ENCODE measurements around the gene KLHL3.

The KLHL3 gene

DNA sequence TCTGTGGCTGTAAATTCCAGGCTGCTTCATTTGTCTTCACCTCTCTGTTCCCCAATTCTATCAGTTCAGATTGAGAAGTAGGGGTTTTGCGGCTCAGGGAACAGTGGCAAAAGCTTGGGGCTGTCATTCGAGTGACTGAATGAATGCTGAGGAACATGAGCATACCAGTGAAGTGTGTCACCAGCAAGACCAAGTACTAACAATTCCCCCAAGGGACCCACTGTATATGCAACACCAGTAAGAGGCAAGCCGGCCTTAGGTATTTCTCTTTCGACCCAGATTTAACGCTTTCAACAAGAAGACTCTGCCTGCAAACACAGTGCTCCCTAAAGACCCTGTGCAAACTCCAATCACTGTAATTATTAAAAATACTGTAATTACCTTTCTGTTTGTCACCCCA, 25.8 kb downstream of the KLHL3 start:
- Mint-ChIP-seq H3K36me3 (ENCODE audit: low read depth) (peaks cover 2% of the 10 kb centered on the region), H3K27me3 (ENCODE audit: low read depth) (no peaks in the 10 kb centered on the region), H3K9me3 (peaks cover 10% of the 10 kb centered on the region), H3K4me3 (no peak overlapping the region), H3K4me1 (ENCODE audit: low read depth) (no peaks in the 10 kb centered on the region), H3K27ac (no peak overlapping the region)
- no peak for DNase-seq (ENCODE audit: low spot score)

DNA sequence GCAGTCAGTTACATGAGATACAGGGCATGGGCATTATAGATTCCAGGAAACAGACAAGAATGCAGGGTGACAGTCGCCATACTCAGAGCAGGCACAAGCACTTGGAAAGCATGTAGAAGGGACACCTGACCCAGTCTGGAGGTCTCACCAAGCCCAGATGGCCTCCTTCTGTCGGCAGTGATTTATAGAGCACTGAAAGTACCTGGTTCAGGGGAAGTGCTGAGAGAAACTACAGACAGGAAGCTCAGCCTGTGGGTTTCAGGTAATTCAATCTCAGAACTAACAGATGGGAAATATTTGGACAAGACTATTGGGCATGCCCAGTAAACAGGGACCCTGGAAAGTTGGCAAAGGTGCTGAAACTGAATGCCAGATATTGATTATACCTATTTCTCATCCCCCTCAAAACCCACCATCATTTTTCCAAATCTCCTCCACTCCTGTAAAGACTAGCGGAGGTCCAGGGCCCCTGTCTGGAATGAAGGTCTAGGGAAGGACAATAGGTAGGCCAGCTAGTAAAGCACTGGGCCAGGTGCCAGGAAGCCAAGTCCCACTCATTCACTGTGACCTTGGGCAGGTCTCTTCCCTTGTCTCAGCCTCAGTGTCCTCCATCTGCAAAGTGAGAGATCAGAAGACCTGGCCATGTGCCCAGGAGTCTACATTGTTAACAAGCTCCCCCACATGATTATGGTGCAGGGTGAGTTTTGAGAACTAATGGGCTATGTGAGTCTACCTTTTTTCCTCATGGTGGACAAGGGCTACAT, 26.9 kb downstream of the KLHL3 start:
- no peak for DNase-seq (ENCODE audit: low spot score)
- no peaks in the 10 kb centered on the region for H3K27me3 Mint-ChIP-seq (ENCODE audit: low read depth)
- no peak overlapping the region for H3K27ac Mint-ChIP-seq
- no peaks in the 10 kb centered on the region for H3K4me1 Mint-ChIP-seq (ENCODE audit: low read depth)
- peaks cover 2% of the 10 kb centered on the region for H3K36me3 Mint-ChIP-seq (ENCODE audit: low read depth)
- no peak overlapping the region for H3K4me3 Mint-ChIP-seq
- peaks cover 10% of the 10 kb centered on the region for H3K9me3 Mint-ChIP-seq

DNA sequence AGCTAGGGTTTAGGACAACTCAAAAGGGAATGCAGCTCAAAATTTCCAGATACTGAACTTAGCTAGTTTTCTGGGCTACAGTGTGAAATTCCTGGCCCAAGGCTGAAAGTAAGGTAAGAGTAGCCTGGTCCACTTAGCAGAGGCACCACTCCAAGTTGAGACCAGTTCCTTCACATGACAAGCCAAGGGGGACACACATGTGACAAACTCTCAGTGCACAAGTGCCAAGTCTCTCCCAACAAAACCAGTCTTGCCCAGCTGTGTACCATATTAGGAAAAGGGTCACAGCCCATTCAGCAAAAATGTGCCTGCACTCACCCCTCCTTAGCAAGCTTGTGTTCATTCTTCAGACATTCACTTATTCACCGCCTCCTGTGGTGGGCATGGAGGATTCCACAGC, 27.8 kb downstream of the KLHL3 start:
- Mint-ChIP-seq H3K4me3 (no peak overlapping the region), H3K4me1 (ENCODE audit: low read depth) (no peaks in the 10 kb centered on the region), H3K27ac (no peak overlapping the region), H3K9me3 (peaks cover 4% of the 10 kb centered on the region), H3K36me3 (ENCODE audit: low read depth) (peaks cover 2% of the 10 kb centered on the region), H3K27me3 (ENCODE audit: low read depth) (no peaks in the 10 kb centered on the region)
- DNase-seq (ENCODE audit: low spot score) = no peak

DNA sequence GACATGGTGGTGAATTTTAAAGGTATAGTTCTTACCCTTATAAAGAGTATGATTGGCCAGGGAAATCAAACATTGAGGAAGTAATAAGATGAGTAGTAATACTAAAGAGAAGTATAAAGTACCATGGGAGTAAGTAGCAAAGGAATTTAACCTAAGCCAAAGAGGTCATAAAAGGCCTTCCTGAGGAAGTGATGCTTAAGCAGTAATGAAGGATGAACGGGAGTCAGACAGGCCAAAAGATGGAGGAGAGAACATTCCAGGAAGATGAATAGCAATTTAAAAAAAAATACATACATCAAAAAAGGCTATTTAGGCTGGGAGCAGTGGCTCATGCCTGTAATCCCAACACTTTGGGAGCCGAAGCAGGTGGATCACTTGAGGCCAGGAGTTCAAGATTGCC, 29.0 kb downstream of the KLHL3 start:
- H3K9me3 Mint-ChIP-seq = no peaks in the 10 kb centered on the region
- no peak for DNase-seq (ENCODE audit: low spot score)
- H3K27me3 Mint-ChIP-seq (ENCODE audit: low read depth) = no peaks in the 10 kb centered on the region
- H3K27ac Mint-ChIP-seq = no peak overlapping the region
- peaks cover 4% of the 10 kb centered on the region for H3K36me3 Mint-ChIP-seq (ENCODE audit: low read depth)
- H3K4me1 Mint-ChIP-seq (ENCODE audit: low read depth) = no peaks in the 10 kb centered on the region
- no peak overlapping the region for H3K4me3 Mint-ChIP-seq

DNA sequence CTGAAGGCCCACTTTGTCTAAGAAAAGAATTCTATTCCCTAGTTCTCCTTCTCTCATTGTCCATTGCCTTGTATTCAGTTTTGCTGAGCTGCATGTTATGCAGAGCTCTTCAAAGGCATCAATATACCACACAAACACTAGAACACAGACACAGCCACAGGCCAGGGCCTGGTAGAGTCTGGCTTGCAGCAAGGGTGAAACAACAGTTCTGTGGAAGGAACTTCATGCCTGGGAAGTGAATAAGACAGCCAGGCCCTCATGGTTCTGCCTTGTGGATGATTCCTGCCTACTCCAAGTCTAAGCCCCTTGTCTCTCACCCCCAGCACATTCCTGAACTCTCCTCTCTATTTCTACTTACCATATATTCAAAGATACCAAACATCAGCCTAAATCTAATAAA, 30.8 kb downstream of the KLHL3 start:
- H3K27ac Mint-ChIP-seq = no peak overlapping the region
- DNase-seq (ENCODE audit: low spot score) = no peak
- H3K36me3 Mint-ChIP-seq (ENCODE audit: low read depth) = peaks cover 4% of the 10 kb centered on the region
- H3K4me3 Mint-ChIP-seq = no peak overlapping the region
- no peaks in the 10 kb centered on the region for H3K9me3 Mint-ChIP-seq
- H3K27me3 Mint-ChIP-seq (ENCODE audit: low read depth) = no peaks in the 10 kb centered on the region
- no peaks in the 10 kb centered on the region for H3K4me1 Mint-ChIP-seq (ENCODE audit: low read depth)

DNA sequence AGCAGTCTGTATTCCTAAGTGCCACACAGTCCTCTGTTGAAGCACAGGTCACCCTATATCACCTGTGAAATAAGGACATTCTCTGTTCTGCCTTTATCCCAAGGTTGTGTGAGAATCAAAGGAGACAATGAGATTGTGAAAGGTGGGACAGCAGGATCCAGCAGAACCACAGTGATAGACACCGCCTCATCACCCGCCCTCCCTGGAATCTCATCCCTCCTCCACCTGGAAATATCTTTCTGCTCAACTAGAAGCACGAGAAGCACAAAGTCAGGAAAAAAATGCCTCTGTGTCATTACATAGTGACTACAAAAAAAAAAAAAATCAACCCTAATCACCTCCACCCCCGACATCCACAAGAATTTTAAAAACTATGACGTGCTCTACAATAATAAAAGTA, 32.3 kb downstream of the KLHL3 start:
- H3K4me3 Mint-ChIP-seq = no peak overlapping the region
- DNase-seq (ENCODE audit: low spot score) = no peak
- peaks cover 4% of the 10 kb centered on the region for H3K36me3 Mint-ChIP-seq (ENCODE audit: low read depth)
- H3K27ac Mint-ChIP-seq = no peak overlapping the region
- H3K9me3 Mint-ChIP-seq = no peaks in the 10 kb centered on the region
- H3K27me3 Mint-ChIP-seq (ENCODE audit: low read depth) = no peaks in the 10 kb centered on the region
- no peaks in the 10 kb centered on the region for H3K4me1 Mint-ChIP-seq (ENCODE audit: low read depth)

DNA sequence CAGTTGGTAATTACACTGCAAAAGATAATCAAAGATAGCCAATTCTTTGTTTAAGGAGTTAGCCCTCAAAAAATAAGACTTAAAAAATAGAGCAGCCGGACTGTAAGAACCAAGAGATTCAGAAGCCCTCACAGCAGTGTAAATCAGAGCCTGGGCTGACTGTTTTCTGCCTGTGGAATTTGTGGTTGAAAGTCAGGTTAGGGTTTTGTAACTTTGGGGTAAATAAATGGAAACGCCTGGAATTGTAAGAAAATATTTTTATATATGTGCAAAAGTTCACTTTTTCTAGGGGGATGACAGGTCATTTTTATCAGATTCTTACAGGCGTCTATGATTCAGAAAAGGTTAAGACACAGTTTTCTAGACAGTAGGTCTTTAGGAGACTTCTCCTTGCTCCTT, 35.6 kb downstream of the KLHL3 start:
- DNase-seq (ENCODE audit: low spot score) = no peak
- Mint-ChIP-seq H3K27me3 (ENCODE audit: low read depth) (no peaks in the 10 kb centered on the region), H3K4me1 (ENCODE audit: low read depth) (peaks cover 20% of the 10 kb centered on the region), H3K4me3 (no peak overlapping the region), H3K9me3 (no peaks in the 10 kb centered on the region), H3K27ac (no peak overlapping the region), H3K36me3 (ENCODE audit: low read depth) (peaks cover 8% of the 10 kb centered on the region)

DNA sequence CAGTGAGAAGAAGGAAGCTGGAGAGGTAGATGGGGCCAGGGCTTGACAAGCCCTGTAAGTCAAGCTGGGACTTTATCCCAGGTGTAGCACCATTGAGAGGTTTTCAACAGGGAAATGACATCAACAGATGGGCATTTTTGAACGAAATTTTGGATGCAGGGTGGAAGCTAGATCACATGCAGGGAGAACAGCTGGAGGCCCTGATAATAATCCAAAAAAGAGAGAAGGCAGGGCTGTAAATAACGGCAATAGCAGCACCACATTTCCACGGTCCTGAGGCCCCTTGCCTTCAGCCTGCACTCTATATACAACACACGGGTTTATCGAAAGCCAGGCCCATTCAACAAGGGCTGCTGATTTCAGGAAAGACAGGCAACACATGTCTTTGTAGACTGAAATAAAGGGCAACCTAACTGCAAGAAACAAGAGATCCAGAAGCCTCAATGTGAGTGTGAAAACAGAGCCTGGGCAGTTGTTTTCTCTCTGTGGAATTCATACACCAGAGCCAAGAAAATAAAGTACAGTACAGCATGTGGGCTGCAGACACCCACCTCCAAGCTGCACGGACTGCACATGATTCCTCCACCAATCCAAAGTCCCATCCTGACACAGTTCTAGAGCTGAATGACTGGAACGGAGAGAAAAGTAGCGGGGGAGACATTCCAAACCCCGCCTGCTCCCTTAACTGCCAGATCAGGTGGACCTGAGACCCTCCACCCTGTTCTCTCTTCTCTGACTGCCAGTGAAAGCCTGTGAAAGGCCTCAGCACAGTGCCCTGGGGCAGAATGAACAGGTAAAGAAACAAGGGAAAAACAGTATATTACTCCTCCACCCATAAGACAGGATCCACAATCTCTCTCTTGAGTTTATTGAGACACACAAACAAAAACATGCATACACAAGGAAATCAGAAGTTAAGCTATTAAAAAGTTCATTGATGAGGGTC, 36.3 kb downstream of the KLHL3 start:
- H3K27me3 Mint-ChIP-seq (ENCODE audit: low read depth) = no peaks in the 10 kb centered on the region
- H3K4me1 Mint-ChIP-seq (ENCODE audit: low read depth) = peaks cover 24% of the 10 kb centered on the region
- no peaks in the 10 kb centered on the region for H3K9me3 Mint-ChIP-seq
- H3K27ac Mint-ChIP-seq = no peak overlapping the region
- H3K4me3 Mint-ChIP-seq = no peak overlapping the region
- DNase-seq (ENCODE audit: low spot score) = no peak
- H3K36me3 Mint-ChIP-seq (ENCODE audit: low read depth) = peaks cover 10% of the 10 kb centered on the region

DNA sequence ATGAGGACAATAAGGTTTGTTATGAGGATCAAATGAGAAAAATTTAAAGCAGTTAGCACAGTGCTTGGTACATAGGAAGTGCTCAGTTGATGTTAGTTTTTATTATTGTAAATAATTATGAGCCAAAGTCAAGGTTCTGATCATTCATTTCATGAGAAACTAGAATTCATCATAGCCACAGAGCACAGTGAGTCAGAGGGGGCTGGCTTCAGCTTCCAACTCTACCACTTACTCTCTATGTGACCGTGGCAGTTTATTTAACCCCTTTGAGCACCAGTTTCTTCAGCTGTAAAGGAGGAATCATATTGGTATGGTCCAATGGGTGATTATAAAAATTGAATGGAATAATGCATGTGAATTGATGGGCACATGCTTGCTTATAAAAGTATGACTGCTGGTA, 39.4 kb downstream of the KLHL3 start:
- DNase-seq (ENCODE audit: low spot score) = peak; percentile 33
- H3K4me3 Mint-ChIP-seq = no peak overlapping the region

DNA sequence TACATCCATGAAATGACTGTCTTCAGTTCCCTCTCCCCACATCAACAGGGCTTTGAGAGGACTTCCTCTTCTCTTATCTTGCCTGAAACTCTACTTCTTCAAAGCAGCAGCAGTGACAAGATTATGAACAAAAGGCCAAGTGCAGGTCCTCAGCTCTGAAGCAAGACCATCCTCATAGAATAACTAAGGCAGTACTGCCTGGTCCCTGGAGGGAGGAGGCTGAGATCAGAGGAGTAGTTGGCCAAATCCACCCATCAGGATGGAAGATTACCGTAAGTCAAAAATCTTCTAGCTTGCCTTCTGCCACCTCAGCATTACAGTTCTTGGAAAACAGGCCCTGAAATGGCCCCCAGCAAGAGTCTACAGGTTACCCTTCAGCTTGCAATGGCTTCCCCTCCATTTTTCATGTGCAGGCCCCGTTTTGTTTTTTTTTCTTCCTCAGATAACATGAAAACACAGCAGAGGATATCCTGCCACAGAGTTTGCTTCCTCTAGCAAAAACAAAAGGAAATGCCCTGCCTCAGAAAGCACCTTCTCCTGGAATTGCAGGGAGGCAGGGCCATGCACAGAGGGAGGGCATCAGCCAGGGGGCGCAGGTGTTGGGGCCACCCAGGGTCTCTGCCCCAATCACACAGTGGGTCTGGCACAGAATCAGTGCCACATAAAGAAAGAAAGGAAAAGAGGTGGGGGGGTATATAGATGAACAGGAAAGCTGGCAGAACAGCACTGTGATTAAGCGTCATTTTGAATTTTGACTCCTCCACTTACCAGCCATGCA, 40.0 kb downstream of the KLHL3 start:
- Mint-ChIP-seq H3K4me1 (ENCODE audit: low read depth) (peaks cover 24% of the 10 kb centered on the region), H3K4me3 (peak overlapping the region; percentile 68)
- DNase-seq (ENCODE audit: low spot score) = no peak

More for the DNA sequence above, 39.4 kb downstream of the KLHL3 start:
- Mint-ChIP-seq H3K36me3 (ENCODE audit: low read depth) (peaks cover 8% of the 10 kb centered on the region), H3K27ac (peak overlapping the region; percentile 86), H3K4me1 (ENCODE audit: low read depth) (peaks cover 24% of the 10 kb centered on the region), H3K9me3 (no peaks in the 10 kb centered on the region), H3K27me3 (ENCODE audit: low read depth) (no peaks in the 10 kb centered on the region)

DNA sequence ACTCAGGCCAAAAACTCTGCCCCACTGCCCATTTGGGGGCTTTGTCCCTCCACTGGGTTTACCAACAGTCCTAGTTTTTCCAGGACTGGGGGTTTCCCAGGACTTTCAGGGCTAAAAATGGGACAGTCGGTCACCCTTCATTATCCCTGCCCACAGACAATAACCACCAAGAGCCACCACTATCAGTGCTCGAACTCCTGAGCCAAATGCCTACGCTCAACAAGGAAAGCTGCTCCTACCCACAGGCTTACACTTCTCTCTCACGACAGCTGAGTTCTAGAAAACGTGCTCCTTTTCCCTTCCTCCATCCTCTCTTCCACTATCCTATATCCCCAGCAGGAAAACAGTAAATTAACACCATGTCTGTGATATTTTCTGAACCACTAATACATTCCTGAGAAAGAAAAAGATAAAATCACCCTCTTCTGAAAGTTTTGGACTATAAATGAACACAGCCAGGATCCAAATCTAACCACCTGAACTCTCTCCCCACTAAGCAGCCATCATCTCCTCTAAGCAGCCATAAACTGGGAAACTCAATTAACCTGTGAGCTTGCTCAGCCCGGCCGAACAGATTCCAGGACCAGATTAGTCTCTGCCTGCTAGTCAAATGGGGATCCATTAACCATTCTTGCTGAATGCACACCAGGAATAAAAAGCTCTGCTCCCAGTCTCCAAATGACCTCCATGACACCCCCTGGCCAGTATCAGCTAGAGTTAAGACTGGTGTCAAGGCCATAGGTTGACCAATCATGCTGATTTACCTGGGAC, 41.8 kb downstream of the KLHL3 start:
- DNase-seq (ENCODE audit: low spot score) = no peak
- no peak overlapping the region for H3K4me3 Mint-ChIP-seq
- H3K27ac Mint-ChIP-seq = no peak overlapping the region
- H3K27me3 Mint-ChIP-seq (ENCODE audit: low read depth) = no peaks in the 10 kb centered on the region
- H3K36me3 Mint-ChIP-seq (ENCODE audit: low read depth) = peaks cover 8% of the 10 kb centered on the region
- no peaks in the 10 kb centered on the region for H3K9me3 Mint-ChIP-seq
- peaks cover 24% of the 10 kb centered on the region for H3K4me1 Mint-ChIP-seq (ENCODE audit: low read depth)

More for the DNA sequence above, 40.0 kb downstream of the KLHL3 start:
- Mint-ChIP-seq H3K27me3 (ENCODE audit: low read depth) (no peaks in the 10 kb centered on the region), H3K9me3 (no peaks in the 10 kb centered on the region), H3K36me3 (ENCODE audit: low read depth) (peaks cover 8% of the 10 kb centered on the region), H3K27ac (peak overlapping the region; percentile 86)

DNA sequence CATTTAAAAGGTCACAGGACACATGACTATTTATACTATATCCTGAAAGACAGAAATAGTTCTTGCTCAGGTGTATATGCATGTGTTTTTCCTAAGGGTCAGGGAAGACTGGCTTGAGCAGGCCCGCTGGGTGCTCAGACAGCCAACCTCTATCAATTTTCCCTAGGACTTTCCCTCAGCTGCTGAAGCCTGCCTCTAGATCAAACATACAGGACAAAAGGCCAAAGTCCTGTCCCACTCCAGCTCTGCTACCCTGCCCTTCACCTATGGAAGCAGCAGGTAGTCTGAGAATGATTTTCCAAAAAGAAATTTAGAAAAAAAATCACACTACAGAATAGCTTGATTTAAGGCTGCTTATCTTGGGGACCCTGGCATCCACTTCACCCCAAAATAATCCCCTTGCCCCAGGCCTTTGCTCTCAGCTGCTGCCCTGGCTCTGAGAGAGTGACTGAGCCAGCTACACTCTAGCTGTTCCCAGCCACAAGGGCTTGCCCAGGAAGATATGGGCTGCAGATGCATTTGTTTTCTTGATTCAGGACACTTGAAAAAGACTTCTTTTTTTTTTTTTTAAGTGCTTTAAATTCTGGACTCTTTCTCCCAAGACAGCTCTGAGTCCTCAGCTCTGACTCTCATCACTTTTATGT, 42.5 kb downstream of the KLHL3 start:
- no peak for DNase-seq (ENCODE audit: low spot score)
- Mint-ChIP-seq H3K36me3 (ENCODE audit: low read depth) (peaks cover 8% of the 10 kb centered on the region), H3K4me1 (ENCODE audit: low read depth) (peaks cover 24% of the 10 kb centered on the region), H3K27ac (no peak overlapping the region), H3K9me3 (no peaks in the 10 kb centered on the region), H3K4me3 (no peak overlapping the region), H3K27me3 (ENCODE audit: low read depth) (no peaks in the 10 kb centered on the region)

DNA sequence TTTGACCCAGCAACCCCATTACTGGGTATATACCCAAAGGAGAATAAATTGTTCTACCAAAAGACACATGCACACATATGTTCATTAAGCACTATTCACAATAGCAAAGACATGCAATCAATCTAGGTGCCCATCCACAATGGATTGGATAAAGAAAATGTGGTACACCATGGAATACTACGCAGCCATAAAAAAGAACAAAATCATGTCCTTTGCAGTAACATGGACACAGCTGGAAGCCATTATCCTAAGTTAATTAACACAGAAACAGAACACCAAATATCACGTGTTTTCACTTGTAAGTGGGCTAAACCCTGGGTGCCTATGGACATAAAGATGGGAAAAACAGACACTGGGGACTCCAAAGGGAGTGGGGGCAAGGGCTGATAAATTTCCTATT, 46.6 kb downstream of the KLHL3 start:
- Mint-ChIP-seq H3K27me3 (ENCODE audit: low read depth) (no peaks in the 10 kb centered on the region), H3K27ac (no peak overlapping the region), H3K9me3 (no peaks in the 10 kb centered on the region), H3K4me3 (no peak overlapping the region), H3K4me1 (ENCODE audit: low read depth) (no peaks in the 10 kb centered on the region), H3K36me3 (ENCODE audit: low read depth) (no peaks in the 10 kb centered on the region)
- no peak for DNase-seq (ENCODE audit: low spot score)
